IPS-18c (cell line): ENCODE results near the gene ISG20.

ENCODE experiments used
- H3K4me3 ChIP-seq: 2 replicates; pipeline ENCODE4 v1.7.0; 2013; ENCODE audit warnings: low read depth, mild to moderate bottlenecking, low read length, moderate library complexity; ENCODE audit not compliant: insufficient read depth
- H3K9me3 ChIP-seq: one replicate; pipeline ENCODE4 v1.6.1; 2013; ENCODE audit warnings: mild to moderate bottlenecking, low read length, moderate library complexity; ENCODE audit not compliant: control insufficient read depth, insufficient read depth

Gene ISG20

DNA sequence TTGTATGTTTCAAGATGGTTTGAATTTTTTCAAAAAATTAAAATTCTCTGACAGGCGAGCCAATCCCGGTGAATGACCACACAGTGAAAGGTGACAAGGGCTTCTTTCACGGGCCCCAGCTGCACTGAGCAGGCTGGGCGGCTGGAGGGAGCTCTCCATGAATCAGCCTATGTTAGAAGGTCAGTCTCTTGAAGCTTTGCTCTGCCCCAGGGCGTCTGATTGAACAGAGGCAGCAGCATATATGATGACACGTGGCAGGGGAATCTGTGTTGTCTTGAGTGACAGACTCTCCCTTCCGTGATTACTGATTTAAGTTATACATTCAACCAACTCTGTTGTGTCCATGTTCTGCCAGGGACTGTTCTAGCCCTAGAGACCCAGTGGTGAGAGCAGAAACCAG, 51.5 kb downstream of the ISG20 start:
- Histone ChIP-seq H3K4me3 (no peak overlapping the region), H3K9me3 (no peaks in the 10 kb centered on the region)

DNA sequence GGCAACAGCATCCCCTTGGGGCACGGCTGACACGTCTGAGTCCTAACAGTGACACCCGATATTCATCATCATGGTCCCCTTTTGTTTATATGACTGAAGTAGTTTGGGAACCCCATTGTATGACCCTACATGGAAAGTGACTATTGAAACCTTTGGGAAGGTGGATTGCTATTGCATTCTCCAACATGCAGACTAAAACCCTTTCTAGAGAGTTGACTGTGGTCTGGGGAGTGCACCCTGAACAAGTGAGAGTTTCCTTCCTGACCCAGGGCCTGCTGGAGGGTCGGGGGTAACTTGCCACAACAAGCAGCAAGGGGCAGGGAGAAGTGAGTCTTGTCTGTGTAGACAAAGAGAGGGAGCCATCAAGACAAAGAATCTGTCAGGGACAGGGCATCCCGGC, 54.4 kb downstream of the ISG20 start:
- no peaks in the 10 kb centered on the region for H3K9me3 ChIP-seq

DNA sequence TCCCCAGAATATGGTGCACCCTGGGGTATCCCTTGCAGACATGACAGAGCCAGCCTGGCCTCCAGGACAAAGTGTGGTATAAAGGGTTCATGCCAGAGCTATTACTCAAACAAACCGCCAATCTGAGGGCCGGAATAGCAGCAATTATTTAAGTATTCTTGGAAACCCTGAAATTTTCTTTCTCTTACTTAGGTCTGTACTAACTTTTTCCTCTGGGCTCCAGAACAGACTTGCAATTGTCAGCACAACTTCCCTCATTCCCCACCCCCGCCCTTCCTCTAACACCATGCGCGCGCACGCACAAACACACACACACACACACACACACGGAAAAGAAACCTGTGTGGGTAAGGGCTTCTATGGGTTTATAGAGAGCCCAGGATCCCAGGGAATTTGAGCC, 56.3 kb downstream of the ISG20 start:
- Histone ChIP-seq H3K4me3 (no peak overlapping the region), H3K9me3 (no peaks in the 10 kb centered on the region)

More for the DNA sequence above, 54.4 kb downstream of the ISG20 start:
- no peak overlapping the region for H3K4me3 ChIP-seq

DNA sequence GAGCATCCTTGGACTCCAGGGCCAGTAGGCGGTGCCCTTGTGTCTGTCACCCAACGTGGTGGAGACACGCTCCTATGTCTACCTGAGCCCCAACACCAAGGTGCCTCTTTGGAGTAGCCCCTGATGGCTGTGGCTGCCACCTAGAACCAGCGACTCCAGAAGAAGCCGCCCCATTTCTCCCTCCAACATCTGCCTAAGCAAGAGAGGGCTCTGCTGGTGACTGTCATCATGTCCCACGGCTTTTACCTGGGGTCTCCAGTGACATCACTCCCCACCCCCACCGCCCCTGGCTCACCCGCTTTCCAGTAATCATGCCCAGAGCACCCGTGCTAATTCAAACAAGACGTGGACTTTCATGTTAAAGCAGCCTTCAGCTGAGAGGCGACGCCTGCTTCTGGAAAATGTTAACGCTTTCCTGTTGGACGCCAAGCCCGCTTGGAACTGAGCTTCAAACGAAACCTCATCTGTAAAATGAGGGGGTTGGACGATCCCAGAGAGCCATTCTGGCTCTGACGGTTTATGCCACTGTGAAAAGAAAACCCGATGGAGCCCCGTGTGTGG, 57.0 kb downstream of the ISG20 start:
- Histone ChIP-seq H3K4me3 (no peak overlapping the region), H3K9me3 (no peaks in the 10 kb centered on the region)

DNA sequence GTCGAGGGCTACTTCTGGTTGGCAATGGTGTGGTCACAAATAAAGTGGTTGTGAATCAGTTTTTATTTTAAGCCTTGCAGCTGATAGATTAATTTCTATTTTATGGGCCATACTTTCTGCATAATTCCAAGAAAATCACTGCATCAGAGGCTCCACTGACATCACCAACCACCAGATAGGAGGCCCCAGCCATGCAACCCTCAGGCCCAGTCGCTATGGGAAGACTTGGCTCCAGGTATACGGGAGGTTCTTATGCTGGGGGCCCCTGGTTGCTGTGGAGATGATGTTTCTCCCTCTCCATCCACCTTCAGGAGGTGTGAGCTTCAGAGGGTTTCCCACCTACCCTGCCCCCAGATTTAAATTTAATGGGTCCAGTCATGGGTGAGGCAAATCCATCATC, 57.4 kb downstream of the ISG20 start:
- H3K4me3 ChIP-seq = no peak overlapping the region

DNA sequence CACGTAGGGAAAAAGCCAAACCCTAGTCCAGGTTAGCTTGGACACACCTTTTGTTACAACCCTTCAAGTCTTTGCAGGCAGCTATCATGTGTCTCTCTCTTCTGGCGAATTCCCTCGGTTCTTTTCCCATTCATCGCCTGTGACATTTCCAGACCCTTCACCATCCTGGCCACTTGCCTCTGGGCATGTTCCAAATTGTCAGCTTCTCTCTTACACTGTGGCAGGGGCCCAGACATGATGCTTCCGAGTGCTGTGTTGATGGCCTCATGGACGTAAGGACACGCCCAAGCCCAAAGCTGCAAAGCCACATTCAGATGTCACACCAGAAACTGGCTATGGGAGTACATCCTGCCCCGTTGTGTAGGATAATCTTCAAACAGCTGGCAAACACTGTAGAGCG, 58.5 kb downstream of the ISG20 start:
- H3K9me3 ChIP-seq = no peaks in the 10 kb centered on the region
- no peak overlapping the region for H3K4me3 ChIP-seq

More for the DNA sequence above, 57.4 kb downstream of the ISG20 start:
- no peaks in the 10 kb centered on the region for H3K9me3 ChIP-seq

DNA sequence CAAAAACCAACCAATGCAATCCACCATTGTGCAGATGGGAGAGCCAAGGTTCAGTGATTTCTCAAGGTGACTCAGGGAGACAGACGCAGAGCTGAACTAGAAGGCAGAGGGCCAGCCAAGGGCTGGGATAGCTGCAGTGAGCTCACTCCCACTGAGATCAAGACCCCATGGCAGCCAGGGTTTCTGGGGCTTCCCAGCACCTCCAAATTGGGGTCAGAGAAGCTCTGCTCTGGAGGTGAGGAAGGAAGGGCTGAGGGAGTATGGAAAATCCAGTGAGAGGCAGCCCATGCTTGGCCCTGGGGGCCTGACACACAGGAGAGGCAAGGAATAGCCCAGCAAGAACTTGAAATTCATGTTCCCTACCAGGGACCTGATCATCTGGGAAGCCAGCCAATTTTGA, 61.0 kb downstream of the ISG20 start:
- no peaks in the 10 kb centered on the region for H3K9me3 ChIP-seq
- no peak overlapping the region for H3K4me3 ChIP-seq

DNA sequence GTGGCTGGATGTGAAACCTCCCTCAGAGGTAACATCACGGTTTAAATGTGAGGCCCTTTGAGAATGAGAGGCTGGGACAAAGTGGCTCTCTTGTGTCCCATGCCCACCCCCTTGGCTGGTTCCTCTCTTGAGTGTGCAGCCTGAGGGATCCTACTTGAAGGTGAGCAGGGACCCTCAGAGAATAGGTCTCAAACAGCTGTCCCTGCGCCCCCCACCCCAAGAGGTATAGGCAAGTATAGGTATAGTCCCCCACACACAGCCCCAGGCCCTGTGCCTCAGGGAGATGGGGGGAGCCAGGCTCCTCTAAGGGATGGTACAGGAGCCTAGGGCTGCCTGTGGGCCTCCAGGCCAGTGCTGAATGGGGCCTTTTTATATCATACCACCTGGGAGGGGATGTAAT, 61.9 kb downstream of the ISG20 start:
- Histone ChIP-seq H3K9me3 (no peaks in the 10 kb centered on the region), H3K4me3 (no peak overlapping the region)

DNA sequence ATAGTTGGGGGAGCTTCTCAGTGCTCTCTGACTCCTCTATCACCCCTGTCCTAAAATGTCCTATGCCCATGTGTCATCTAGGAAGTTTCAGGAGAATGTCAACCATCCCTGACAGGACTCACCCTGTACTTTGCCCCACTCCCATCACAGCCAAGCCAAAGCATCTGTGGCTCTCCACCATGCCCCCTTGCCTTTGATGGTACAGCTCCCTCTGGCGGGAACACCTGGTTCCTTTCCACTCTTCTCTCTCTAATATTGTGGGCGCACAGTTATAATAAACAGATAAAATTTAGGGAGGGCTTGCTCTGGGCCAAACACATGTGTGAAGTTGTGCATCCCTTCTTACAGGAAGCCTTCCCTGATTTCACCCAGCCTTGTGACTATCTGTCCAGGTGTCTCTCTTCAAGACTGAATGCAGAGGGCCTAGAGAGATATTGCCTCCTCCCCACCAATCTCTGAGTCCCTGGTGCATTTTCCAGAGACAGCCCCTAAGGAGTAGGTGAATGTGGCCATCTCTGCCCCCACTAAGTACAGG, 62.8 kb downstream of the ISG20 start:
- Histone ChIP-seq H3K9me3 (no peaks in the 10 kb centered on the region), H3K4me3 (no peak overlapping the region)

DNA sequence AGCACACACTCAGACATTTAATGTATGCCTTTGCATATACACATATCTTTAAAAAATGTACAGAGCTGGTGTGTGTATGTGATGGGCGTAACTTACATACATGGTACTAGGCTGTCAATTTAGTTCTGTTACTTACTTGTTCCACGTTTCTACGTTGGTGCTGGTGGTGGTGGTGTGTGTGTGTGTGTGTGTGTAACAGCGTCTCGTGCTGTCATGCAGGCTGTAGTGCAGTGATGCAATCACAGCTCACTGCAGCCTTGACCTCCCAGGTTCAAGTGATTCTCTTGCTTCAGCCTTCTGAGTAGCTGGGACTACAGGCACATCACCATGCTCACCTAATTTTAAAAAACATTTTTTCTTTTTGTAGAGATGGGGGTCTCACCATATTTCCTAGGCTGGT, 64.2 kb downstream of the ISG20 start:
- no peaks in the 10 kb centered on the region for H3K9me3 ChIP-seq

DNA sequence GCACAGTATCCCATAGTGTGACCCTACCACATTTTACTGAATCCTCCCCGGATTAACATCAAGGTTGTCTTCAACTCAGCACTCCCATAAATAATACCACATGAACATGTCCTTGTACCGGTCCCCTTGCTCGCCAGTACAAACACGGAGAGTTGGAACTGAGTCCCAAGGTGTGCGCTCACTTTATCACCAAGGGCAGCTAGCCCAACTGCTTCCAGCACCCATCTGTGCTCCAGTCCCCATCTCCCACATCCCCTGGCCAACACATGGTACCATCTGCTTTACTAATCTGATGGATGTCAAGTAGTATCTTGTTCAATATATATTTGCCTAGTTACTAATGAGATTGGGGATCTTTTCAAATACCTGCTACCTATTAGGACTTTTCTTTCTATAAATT, 64.7 kb downstream of the ISG20 start:
- H3K4me3 ChIP-seq = no peak overlapping the region
- H3K9me3 ChIP-seq = no peaks in the 10 kb centered on the region

More for the DNA sequence above, 64.2 kb downstream of the ISG20 start:
- H3K4me3 ChIP-seq = no peak overlapping the region

DNA sequence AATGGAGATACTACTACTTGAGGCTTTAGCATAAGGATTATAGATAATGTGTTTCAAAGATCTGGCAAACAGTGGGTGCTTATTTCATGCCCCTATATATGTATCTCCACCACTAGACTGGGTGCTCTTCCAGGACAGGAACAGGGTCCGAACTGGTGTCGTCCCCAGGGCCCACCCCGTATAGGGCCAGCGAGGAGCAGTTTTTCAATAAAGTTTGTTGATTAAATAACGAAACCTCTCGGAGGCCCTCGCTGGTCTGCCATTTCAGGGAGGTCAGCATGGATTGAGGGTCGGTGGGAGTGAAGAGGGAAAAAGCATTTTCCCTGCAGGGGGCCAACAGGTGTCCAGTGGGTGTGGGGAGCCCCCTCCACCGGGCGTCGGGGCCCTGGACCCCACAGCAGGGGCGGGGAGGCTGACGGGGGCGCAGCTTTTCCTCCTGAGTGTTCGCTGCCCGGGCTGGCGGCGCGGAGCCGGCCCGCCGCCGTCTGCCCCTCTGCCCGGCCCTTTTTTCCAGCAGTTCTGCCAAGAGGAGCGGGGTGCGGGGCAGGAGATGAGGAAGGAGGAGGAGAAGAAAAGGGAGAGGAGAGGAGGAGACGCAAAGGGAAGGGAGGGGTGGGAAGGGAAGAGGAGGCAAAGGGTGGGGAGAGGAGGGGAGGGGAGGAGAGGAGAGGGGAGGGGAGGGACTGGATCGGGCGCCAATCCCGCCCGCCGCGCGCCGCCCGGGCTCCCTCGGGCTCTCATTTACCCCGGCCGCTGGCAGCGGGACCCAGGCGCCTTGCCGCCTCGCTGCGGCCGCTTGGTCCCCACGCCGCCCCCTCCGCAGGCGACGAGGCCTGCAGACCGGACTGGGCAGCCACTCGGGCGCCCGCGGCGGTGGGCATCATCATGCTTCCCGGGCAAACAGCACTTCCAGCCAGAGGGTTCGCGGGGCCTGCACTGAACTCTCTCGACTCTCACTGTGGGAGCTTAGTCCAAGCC, 66.3 kb downstream of the ISG20 start:
- peak overlapping the region; percentile 59 for H3K4me3 ChIP-seq
- H3K9me3 ChIP-seq = no peaks in the 10 kb centered on the region

DNA sequence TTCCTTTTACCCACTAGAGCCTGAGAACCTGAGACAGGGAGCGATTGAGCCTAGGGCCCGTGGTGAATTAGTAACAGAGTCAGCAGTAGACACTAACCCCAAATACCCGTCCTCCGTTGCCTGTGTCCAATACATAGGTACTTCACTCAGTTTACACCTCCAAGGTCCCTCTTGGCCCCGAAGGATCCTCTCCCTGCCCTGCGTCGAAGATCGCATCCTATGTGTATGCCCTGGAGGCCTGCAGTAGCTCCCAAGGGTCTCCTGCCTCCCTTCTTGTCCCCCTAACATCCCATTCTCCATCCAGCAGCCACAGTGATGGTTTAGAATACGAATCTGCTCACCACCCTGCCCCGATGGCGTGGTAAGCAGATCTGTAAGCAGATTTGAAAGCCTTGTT, 67.0 kb downstream of the ISG20 start:
- Histone ChIP-seq H3K9me3 (no peaks in the 10 kb centered on the region), H3K4me3 (peak overlapping the region; percentile 59)
